Liver (tissue), 9 donors: ENCODE data around the gene SLMAP. TPM values are rescaled to one million over a fixed set of nuclear protein-coding genes. Genes with fewer than 3 reads are reported as not detected.

ENCODE experiments used
- DNase-seq: peaks from one replicate; pipeline ENCODE4 v3.0.0-alpha.2; 2017; ENCODE audit warnings: low spot score
- H3K27ac ChIP-seq, 2 donors: one replicate each; pipeline ENCODE4 v1.7.0; 2013; ENCODE audit warnings: inconsistent platforms in 2 of 2, low read length in 2 of 2, control low read depth in 1 of 2, low read depth in 1 of 2, mild to moderate bottlenecking in 1 of 2
- H3K27me3 ChIP-seq, 4 donors: one replicate each; pipeline versions ENCODE4 v1.6.1 to v1.7.0; 2013; ENCODE audit warnings: low read length in 3 of 4, inconsistent platforms in 1 of 4, mild to moderate bottlenecking in 1 of 4, moderate library complexity in 1 of 4; ENCODE audit not compliant: control insufficient read depth in 4 of 4, insufficient read depth in 4 of 4
- H3K36me3 ChIP-seq, 4 donors: one replicate each; pipeline versions ENCODE4 v1.6.1 to v1.7.0; 2013; ENCODE audit warnings: low read length in 3 of 4, mild to moderate bottlenecking in 3 of 4, low read depth in 1 of 4, moderate library complexity in 1 of 4; ENCODE audit not compliant: control insufficient read depth in 4 of 4, insufficient read depth in 3 of 4
- H3K4me1 ChIP-seq, 4 donors: one replicate each; pipeline versions ENCODE4 v1.6.1 to v1.7.0; 2013; ENCODE audit warnings: low read length in 3 of 4, mild to moderate bottlenecking in 3 of 4, moderate library complexity in 1 of 4; ENCODE audit not compliant: control insufficient read depth in 4 of 4, insufficient read depth in 4 of 4
- H3K4me3 ChIP-seq, 3 donors: one replicate each; pipeline versions ENCODE4 v1.6.1 to v1.7.0; 2013; ENCODE audit warnings: low read length in 3 of 3, control low read depth in 1 of 3, low read depth in 1 of 3, mild to moderate bottlenecking in 1 of 3
- H3K9ac ChIP-seq, 2 donors: one replicate each; pipeline ENCODE4 v1.7.0; 2013; ENCODE audit warnings: low read length in 2 of 2, mild to moderate bottlenecking in 2 of 2, moderate library complexity in 2 of 2, control low read depth in 1 of 2, low read depth in 1 of 2
- H3K9me3 ChIP-seq, 4 donors: one replicate each; pipeline versions ENCODE4 v1.6.1 to v1.7.0; 2013; ENCODE audit warnings: low read length in 3 of 4; ENCODE audit not compliant: control insufficient read depth in 4 of 4
- EGR1 ChIP-seq, 2 donors: IDR thresholded peaks; 2 replicates each; pipeline ENCODE4 v1.6.1; 2016 to 2018; ENCODE audit warnings: antibody characterized with exemption in 2 of 2, low read depth in 2 of 2
- FOXA1 ChIP-seq: IDR thresholded peaks from 2 replicates; pipeline ENCODE4 v1.6.1; 2016; ENCODE audit warnings: antibody characterized with exemption
- FOXA2 ChIP-seq: IDR thresholded peaks from 2 replicates; pipeline ENCODE4 v1.6.1; 2016; ENCODE audit warnings: antibody characterized with exemption
- GABPA ChIP-seq, 2 donors: IDR thresholded peaks in 1 of 2; conservative IDR thresholded peaks in 1 of 2; 2 replicates each; pipeline ENCODE4 v1.6.1; 2016; ENCODE audit warnings: antibody characterized with exemption in 2 of 2, mild to moderate bottlenecking in 1 of 2, moderate library complexity in 1 of 2
- HNF4A ChIP-seq, 2 donors: conservative IDR thresholded peaks; 2 replicates each; pipeline ENCODE4 v1.6.1; 2016; ENCODE audit warnings: antibody characterized with exemption in 2 of 2, mild to moderate bottlenecking in 2 of 2
- HNF4G ChIP-seq: IDR thresholded peaks from 2 replicates; pipeline ENCODE4 v1.6.1; 2016; ENCODE audit warnings: antibody characterized with exemption
- JUND ChIP-seq, 2 donors: IDR thresholded peaks; 2 replicates each; pipeline ENCODE4 v1.6.1; 2016; ENCODE audit warnings: antibody characterized with exemption in 2 of 2
- MAX ChIP-seq: IDR thresholded peaks from 2 replicates; pipeline ENCODE4 v1.6.1; 2016; ENCODE audit warnings: antibody characterized with exemption
- NR2F2 ChIP-seq: IDR thresholded peaks from 2 replicates; pipeline ENCODE4 v1.6.1; 2016; ENCODE audit warnings: antibody characterized with exemption
- RAD21 ChIP-seq, 2 donors: IDR thresholded peaks; 2 replicates each; pipeline ENCODE4 v1.6.1; 2016; ENCODE audit warnings: antibody characterized with exemption in 2 of 2, mild to moderate bottlenecking in 2 of 2
- SP1 ChIP-seq: IDR thresholded peaks from 2 replicates; pipeline ENCODE4 v1.6.1; 2018; ENCODE audit warnings: antibody characterized with exemption, mild to moderate bottlenecking
- TAF1 ChIP-seq: conservative IDR thresholded peaks from 2 replicates; pipeline ENCODE4 v1.6.1; 2016; ENCODE audit warnings: antibody characterized with exemption, mild to moderate bottlenecking
- YY1 ChIP-seq: IDR thresholded peaks from 2 replicates; pipeline ENCODE4 v1.6.1; 2016; ENCODE audit warnings: antibody characterized with exemption, mild to moderate bottlenecking
- ZBTB33 ChIP-seq: IDR thresholded peaks from 2 replicates; pipeline ENCODE4 v1.6.1; 2016; ENCODE audit warnings: antibody characterized with exemption
- whole genome bisulfite sequencing: extraction: QIAGEN DNeasy Blood & Tissue Kit; methylation state at CpG from one replicate; pipeline ENCODE4 v1.1.7; 2013; 5-methylcytosine and 5-hydroxymethylcytosine counted together
- polyA plus RNA-seq, 2 donors: library from polyadenylated mRNA; stranded (reverse) in 1 of 2; unstranded in 1 of 2; fragments of 200-250 nt in 1 of 2; fragments of >200 nt in 1 of 2; fragmentation: Nextera tagmentation in 1 of 2; extraction: Ambion mirVana in 1 of 2; gene quantifications; one replicate each; pipeline versions ENCODE4 v1.2.1 to v1.2.3, GENCODE V29; 2013 to 2015
- total RNA-seq, 2 donors: library from RNA; depleted of rRNA; stranded (reverse); fragments of >200 nt; gene quantifications; one replicate each; pipeline ENCODE4 v1.2.3, GENCODE V29; 2014
- TF ChIP-seq, protein P1 (sequence below): IDR thresholded peaks from 2 replicates; pipeline ENCODE4 v1.6.1; 2016; ENCODE audit warnings: antibody characterized with exemption, mild to moderate bottlenecking
- donor health status: healthy.
- donor health status: healthy.
- donor health status: healthy.
- donor health status: healthy.
- donor health status: healthy.

Gene SLMAP
- total and polyA plus RNA-seq, 4 donors: 10.2 to 37.8 (median 19.4) TPM

DNA sequence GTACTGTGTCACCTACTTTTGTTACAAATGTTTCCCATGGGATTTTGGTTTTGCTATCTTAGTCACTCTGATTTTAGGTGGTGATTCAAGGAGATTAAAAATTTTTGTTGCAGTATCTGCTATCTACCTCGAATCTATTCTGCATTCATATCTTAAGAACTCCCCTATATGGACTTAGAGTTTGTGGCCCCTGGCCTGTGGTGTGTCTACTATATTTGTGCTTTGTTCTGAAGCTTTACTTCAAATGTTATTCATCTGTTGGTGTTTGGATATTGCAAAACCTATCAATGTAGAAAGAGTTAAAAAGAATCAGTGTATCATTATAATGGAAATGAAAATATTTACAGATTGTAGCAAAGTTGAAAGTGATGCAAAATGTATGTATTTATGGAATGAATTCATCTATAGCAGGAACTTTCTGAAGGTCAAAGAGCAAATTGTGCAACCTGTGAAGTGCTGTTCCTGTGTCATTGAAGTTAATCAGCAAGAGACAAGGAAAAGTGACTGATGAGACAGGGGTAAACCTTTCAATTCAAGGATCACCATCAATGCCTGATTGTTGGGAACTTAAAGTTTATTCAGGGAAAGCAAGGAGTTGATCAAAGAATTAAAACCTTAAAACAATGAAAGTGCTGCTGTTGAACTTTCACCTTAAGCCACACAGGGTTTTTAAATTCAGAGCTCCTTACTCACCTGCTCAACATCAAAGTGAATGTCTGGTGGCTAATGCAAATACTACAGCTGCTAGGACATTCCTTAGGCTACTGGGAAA is 71.0 kb downstream of the SLMAP start:
- H3K9me3 ChIP-seq: no peaks in the 10 kb centered on the region
- H3K4me3 ChIP-seq: no peak overlapping the region
- WGBS: 79% methylated on average over 1 of the region's 1 CpG
- no peaks in the 10 kb centered on the region for H3K27me3 ChIP-seq
- no peaks in the 10 kb centered on the region for H3K36me3 ChIP-seq
- peak; percentile 53 to 61 for TF ChIP-seq HNF4A (conservative IDR thresholded peaks at IDR 0.05)
- no peak for TF ChIP-seq YY1
- no peak for TF ChIP-seq RAD21 (IDR thresholded peaks at IDR 0.05)
- TF ChIP-seq NR2F2: no peak
- no peak for DNase-seq
- no peak overlapping the region for H3K27ac ChIP-seq
- H3K9ac ChIP-seq: no peak overlapping the region
- H3K4me1 ChIP-seq: peaks cover 0 to 29% (median 13%) of the 10 kb centered on the region in 4 donors

GRCh38 chr3:57827757-57828156 is 71.6 kb downstream of the SLMAP start:
- WGBS: 85% methylated on average over 4 of the region's 4 CpGs
- TF ChIP-seq TAF1: no peak
- no peaks in the 10 kb centered on the region for H3K27me3 ChIP-seq
- H3K4me3 ChIP-seq: no peak overlapping the region
- peaks cover 0 to 25% (median 12%) of the 10 kb centered on the region in 4 donors for H3K4me1 ChIP-seq
- H3K36me3 ChIP-seq: peaks cover 0 to 3% (median 0%) of the 10 kb centered on the region in 4 donors
- DNase-seq: no peak
- H3K9ac ChIP-seq: no peak overlapping the region
- no peaks in the 10 kb centered on the region for H3K9me3 ChIP-seq
- no peak overlapping the region for H3K27ac ChIP-seq

DNA sequence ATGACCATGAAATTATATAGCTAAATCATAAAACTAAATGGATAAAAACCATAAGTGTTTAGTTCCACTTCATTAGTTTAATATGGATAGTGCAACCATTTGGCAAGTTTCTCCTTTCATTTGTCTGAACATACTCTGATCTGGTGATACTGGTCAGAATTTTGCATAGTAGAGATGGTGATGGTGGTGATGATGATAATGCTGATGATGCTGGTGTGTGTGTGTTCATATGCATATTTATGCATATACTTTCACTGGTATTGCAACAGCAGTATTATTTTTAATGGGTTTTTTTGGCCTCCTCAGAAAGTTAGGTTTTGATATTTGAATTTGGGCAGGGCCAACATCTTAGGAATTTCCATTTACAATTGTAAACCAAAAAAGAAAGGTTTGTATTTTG is 76.4 kb downstream of the SLMAP start:
- Histone ChIP-seq H3K27me3 (no peaks in the 10 kb centered on the region), H3K27ac (no peak overlapping the region), H3K4me1 (peaks cover 0 to 7% (median 2%) of the 10 kb centered on the region in 4 donors), H3K9me3 (no peaks in the 10 kb centered on the region), H3K9ac (no peak overlapping the region), H3K36me3 (peaks cover 0 to 5% (median 2%) of the 10 kb centered on the region in 4 donors), H3K4me3 (no peak overlapping the region)
- TF ChIP-seq JUND (IDR thresholded peaks at IDR 0.05) (no peak), HNF4A (conservative IDR thresholded peaks at IDR 0.05) (no peak), SP1 (no peak), FOXA1 (no peak), RAD21 (IDR thresholded peaks at IDR 0.05) (no peak), FOXA2 (no peak), EGR1 (IDR thresholded peaks at IDR 0.05; ENCODE audit: low read depth in 2 of 2) (no peak), HNF4G (no peak), MAX (no peak), GABPA (IDR thresholded peaks at IDR 0.05 in 1 of 2, conservative IDR thresholded peaks at IDR 0.05 in 1 of 2) (no peak), ZBTB33 (no peak), NR2F2 (no peak), YY1 (no peak)
- TF ChIP-seq, protein P1, sequence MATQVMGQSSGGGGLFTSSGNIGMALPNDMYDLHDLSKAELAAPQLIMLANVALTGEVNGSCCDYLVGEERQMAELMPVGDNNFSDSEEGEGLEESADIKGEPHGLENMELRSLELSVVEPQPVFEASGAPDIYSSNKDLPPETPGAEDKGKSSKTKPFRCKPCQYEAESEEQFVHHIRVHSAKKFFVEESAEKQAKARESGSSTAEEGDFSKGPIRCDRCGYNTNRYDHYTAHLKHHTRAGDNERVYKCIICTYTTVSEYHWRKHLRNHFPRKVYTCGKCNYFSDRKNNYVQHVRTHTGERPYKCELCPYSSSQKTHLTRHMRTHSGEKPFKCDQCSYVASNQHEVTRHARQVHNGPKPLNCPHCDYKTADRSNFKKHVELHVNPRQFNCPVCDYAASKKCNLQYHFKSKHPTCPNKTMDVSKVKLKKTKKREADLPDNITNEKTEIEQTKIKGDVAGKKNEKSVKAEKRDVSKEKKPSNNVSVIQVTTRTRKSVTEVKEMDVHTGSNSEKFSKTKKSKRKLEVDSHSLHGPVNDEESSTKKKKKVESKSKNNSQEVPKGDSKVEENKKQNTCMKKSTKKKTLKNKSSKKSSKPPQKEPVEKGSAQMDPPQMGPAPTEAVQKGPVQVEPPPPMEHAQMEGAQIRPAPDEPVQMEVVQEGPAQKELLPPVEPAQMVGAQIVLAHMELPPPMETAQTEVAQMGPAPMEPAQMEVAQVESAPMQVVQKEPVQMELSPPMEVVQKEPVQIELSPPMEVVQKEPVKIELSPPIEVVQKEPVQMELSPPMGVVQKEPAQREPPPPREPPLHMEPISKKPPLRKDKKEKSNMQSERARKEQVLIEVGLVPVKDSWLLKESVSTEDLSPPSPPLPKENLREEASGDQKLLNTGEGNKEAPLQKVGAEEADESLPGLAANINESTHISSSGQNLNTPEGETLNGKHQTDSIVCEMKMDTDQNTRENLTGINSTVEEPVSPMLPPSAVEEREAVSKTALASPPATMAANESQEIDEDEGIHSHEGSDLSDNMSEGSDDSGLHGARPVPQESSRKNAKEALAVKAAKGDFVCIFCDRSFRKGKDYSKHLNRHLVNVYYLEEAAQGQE: no peak
- DNase-seq: no peak
